MCF 10A (cell line): ENCODE measurements around the gene ARHGEF4. TPM values are rescaled to one million over a fixed set of nuclear protein-coding genes. Genes with fewer than 3 reads are reported as not detected.
A peak's percentile ranks its signal among the peaks of the same experiment; 100 is the strongest.

Experiments
- BruUV-seq: library from RNA; stranded (reverse); fragments of 400-500 nt; replicated peaks from 2 replicates; lab custom pipeline; 2021; lab: Mats Ljungman, UMichigan
- CTCF ChIA-PET: fragments of 300-600 bp; sonication (Branson Sonifier 250); formaldehyde crosslinking; extraction: SDS; loops from one replicate; lab custom pipeline; 2021; ENCODE audit warnings: antibody characterized with exemption, inconsistent platforms; lab: Yijun Ruan, JAX
- POLR2A ChIA-PET: fragments of 300-600, 350-650 bp; sonication (Branson Sonifier 250); formaldehyde crosslinking; extraction: SDS; loops from one replicate; lab custom pipeline; 2020; ENCODE audit warnings: antibody characterized with exemption, inconsistent platforms; lab: Yijun Ruan, JAX
- DNase-seq: peaks from one replicate; pipeline ENCODE4 v3.0.0-alpha.2; 2018; ENCODE audit not compliant: unreplicated experiment
- H3K27ac Mint-ChIP-seq: one replicate; pipeline ENCODE4 v1.8.0; 2022; ENCODE audit warnings: mild to moderate bottlenecking, low read depth, mixed read lengths; ENCODE audit not compliant: unreplicated experiment
- H3K27me3 Mint-ChIP-seq: one replicate; pipeline ENCODE4 v1.8.0; 2022; ENCODE audit warnings: mixed read lengths; ENCODE audit not compliant: insufficient read depth, unreplicated experiment
- H3K36me3 Mint-ChIP-seq: one replicate; pipeline ENCODE4 v1.8.0; 2022; ENCODE audit warnings: mild to moderate bottlenecking, moderate library complexity, mixed read lengths; ENCODE audit not compliant: insufficient read depth, unreplicated experiment
- H3K4me1 Mint-ChIP-seq: one replicate; pipeline ENCODE4 v1.8.0; 2022; ENCODE audit warnings: mixed read lengths; ENCODE audit not compliant: insufficient read depth, unreplicated experiment
- H3K4me3 Mint-ChIP-seq: one replicate; pipeline ENCODE4 v1.8.0; 2022; ENCODE audit warnings: mild to moderate bottlenecking, moderate library complexity, mixed read lengths; ENCODE audit not compliant: unreplicated experiment
- H3K9me3 Mint-ChIP-seq: one replicate; pipeline ENCODE4 v1.8.0; 2022; ENCODE audit warnings: mixed read lengths; ENCODE audit not compliant: unreplicated experiment
- CTCF ChIP-seq: fragments of 200-600 bp; IDR thresholded peaks from one replicate; pipeline ENCODE4 v1.8.0; 2022; ENCODE audit warnings: antibody characterized with exemption, mild to moderate bottlenecking; ENCODE audit not compliant: unreplicated experiment
- intact Hi-C: fragments of 100-400 bp; cut with micrococcal nuclease; formaldehyde crosslinking; loops from 2 replicates; pipeline ENCODE4 v1.14.1; 2022
- total RNA-seq: library from RNA; stranded (reverse); gene quantifications from 2 replicates; pipeline ENCODE4 v1.2.3, GENCODE V29; 2022

The ARHGEF4 gene
- total RNA-seq, 1 experiment from 2014 or later: 52.0 TPM

DNA sequence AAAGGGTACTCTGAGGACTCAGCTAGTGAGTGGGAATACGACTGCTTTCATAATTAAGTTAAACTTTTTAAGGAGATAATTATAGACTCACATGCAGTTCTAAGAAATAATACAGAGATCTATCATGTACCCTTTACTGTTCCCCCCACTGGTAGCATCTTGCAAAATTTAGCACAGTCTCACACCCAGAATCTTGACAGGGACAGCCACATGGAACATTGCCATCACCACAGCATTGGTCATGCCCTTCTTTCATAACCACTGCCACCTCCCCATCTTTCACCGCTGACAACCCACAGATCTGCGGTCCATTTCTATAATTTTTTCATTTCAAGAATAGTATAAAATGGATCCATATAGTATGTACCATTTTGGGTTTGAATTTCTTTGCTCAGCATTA, 37.8 kb downstream of the ARHGEF4 start:
- no peak for TF ChIP-seq CTCF
- Mint-ChIP-seq H3K27ac (no peak overlapping the region), H3K9me3 (no peaks in the 10 kb centered on the region), H3K4me3 (no peak overlapping the region), H3K27me3 (no peaks in the 10 kb centered on the region), H3K4me1 (peaks cover 26% of the 10 kb centered on the region), H3K36me3 (peaks cover 15% of the 10 kb centered on the region)
- intact Hi-C loops: loop anchor here (5.0 kb wide), 3 partner anchors 37 to 218 kb away; partner anchors contain the start of genes ARHGEF4 and FAM168B
- ChIA-PET CTCF (interaction anchor here (0.5 to 14.9 kb wide), 34 partner anchors 9 to 232 kb away, joined by 3 to 259 read pairs (median 6); partner anchors contain the start of gene ARHGEF4), POLR2A (interaction anchor here (1.1 to 4.7 kb wide), 4 partner anchors 10 to 143 kb away, joined by 4 to 24 read pairs (median 6); partner anchors contain the start of gene ARHGEF4)
- no peak for DNase-seq
- no TSS peak for BruUV-seq

GRCh38 chr2:130875935-130876334, 39.2 kb downstream of the ARHGEF4 start:
- ChIA-PET POLR2A (interaction anchor here (0.8 to 4.7 kb wide), 4 partner anchors 40 to 80 kb away, joined by 3 to 24 read pairs (median 4); partner anchors contain the start of gene ARHGEF4), CTCF (interaction anchor here (0.5 to 14.9 kb wide), 11 partner anchors 7 to 105 kb away, joined by 3 to 259 read pairs (median 6); partner anchors contain the start of gene ARHGEF4)
- Mint-ChIP-seq H3K27ac (no peak overlapping the region), H3K9me3 (no peaks in the 10 kb centered on the region), H3K27me3 (no peaks in the 10 kb centered on the region), H3K4me1 (peaks cover 25% of the 10 kb centered on the region), H3K4me3 (no peak overlapping the region), H3K36me3 (peaks cover 8% of the 10 kb centered on the region)
- TF ChIP-seq CTCF: no peak
- intact Hi-C loops: no loop called here
- BruUV-seq: no TSS peak
- DNase-seq: no peak

- peak; percentile 45 for DNase-seq
- Mint-ChIP-seq H3K9me3 (no peaks in the 10 kb centered on the region), H3K4me1 (peaks cover 34% of the 10 kb centered on the region), H3K36me3 (peaks cover 6% of the 10 kb centered on the region), H3K27ac (no peak overlapping the region), H3K4me3 (no peak overlapping the region), H3K27me3 (no peaks in the 10 kb centered on the region)
- no peak for TF ChIP-seq CTCF
- POLR2A ChIA-PET: interaction anchor here (0.8 to 1.5 kb wide), 4 partner anchors 9 to 70 kb away, joined by 3 to 10 read pairs (median 4); no protein-coding TSS in a partner anchor
- CTCF ChIA-PET: interaction anchor here (0.5 to 14.9 kb wide), 6 partner anchors 8 to 650 kb away, joined by 3 to 259 read pairs (median 4); no protein-coding TSS in a partner anchor
- BruUV-seq: no TSS peak
- intact Hi-C loops: no loop called here
Observed at GRCh38 chr2:130877258-130877657, 40.5 kb downstream of the ARHGEF4 start.

DNA sequence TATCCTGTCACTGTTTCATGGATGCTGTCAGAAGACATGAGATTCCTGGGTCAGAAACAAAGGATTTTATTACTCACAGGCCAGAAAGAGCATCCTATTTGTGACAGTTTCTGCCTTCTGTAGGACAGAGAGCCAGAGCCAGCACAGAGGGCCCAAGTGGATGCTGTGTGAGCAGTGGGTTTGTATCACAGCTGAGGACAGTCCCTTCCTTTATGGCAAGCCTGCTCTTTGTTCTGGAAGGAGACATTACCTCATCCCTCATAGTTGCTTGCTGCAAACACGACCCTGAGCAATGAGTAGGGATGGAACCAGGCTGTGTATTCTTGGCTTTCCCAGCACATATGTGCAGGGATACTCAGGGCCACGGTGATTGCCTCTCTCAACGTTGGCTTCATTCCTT, 41.6 kb downstream of the ARHGEF4 start:
- ChIA-PET CTCF (interaction anchor here (0.7 to 14.9 kb wide), 2 partner anchors 12 to 80 kb away, joined by 3 to 259 read pairs; no protein-coding TSS in a partner anchor), POLR2A (interaction anchor here (1.2 kb wide), 1 partner anchor 25 kb away, joined by 3 read pairs; no protein-coding TSS in a partner anchor)
- Mint-ChIP-seq H3K36me3 (peaks cover 6% of the 10 kb centered on the region), H3K27me3 (no peaks in the 10 kb centered on the region), H3K9me3 (no peaks in the 10 kb centered on the region), H3K4me1 (peaks cover 45% of the 10 kb centered on the region), H3K4me3 (no peak overlapping the region), H3K27ac (no peak overlapping the region)
- DNase-seq: no peak
- BruUV-seq: no TSS peak
- intact Hi-C loops: no loop called here
- no peak for TF ChIP-seq CTCF
